ENCODE data around the gene FGFR2. TPM values are rescaled to one million over a fixed set of nuclear protein-coding genes. Genes with fewer than 3 reads are reported as not detected.

Gene FGFR2
- total RNA-seq, 1 experiment from 2014 or later, result 19.7 TPM

DNA sequence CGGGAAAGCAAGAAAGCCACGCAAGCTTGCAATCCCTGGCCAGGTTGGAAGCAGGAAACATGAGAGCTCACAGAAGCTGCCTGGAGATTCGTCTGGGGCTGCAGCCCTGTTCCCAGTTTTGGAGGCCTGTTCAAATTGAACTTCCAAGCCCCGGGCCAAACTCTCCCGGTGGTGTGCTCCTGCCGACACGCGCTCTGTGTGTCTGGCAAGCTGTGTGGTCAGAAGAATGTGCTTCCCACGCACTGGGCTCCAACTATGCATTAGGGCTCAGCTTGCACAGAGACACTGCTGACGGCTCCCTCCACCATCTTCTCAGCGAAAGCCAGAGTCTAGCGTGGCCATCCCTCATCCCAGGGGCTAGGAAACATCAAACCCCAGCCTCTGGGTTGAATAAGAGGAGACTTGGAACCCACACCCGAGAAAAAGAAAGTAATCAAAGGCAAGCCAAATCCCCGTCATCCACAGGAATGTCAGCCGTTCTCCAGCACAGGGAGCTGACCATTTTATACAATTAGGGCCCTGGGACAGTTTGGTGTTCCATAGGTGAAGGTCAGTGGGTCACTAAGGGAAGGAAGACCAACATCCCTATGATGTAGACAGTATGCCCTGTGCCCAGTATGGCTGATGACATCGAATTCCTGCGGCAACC lies 107.2 kb downstream of the FGFR2 start:
- Histone ChIP-seq H3K4me2 (ENCODE audit: low read length) (no peak overlapping the region), H3K36me3 (ENCODE audit: control insufficient read depth in 1 of 2, insufficient read depth in 2 of 2, low read length in 2 of 2) (no peaks in the 10 kb centered on the region), H3K27ac (ENCODE audit: low read depth, low read length) (no peak overlapping the region), H4K20me1 (ENCODE audit: insufficient read depth) (no peaks in the 10 kb centered on the region), H3K9me3 (ENCODE audit: control insufficient read depth in 1 of 2, insufficient read depth in 1 of 2, low read depth in 1 of 2, low read length in 2 of 2) (no peaks in the 10 kb centered on the region), H3K9me2 (ENCODE audit: insufficient read depth) (no peaks in the 10 kb centered on the region), H2AFZ (ENCODE audit: low read depth, low read length, poor library complexity, severe bottlenecking) (no peak overlapping the region), H3K4me3 (replicated peaks in 1 of 2; ENCODE audit: low read depth in 1 of 2, low read length in 2 of 2) (no peak overlapping the region), H3K27me3 (ENCODE audit: insufficient read depth, low read length) (no peaks in the 10 kb centered on the region), H3K79me2 (ENCODE audit: insufficient read depth, low read length) (no peaks in the 10 kb centered on the region), H3K4me1 (ENCODE audit: control insufficient read depth in 1 of 2, insufficient read depth in 2 of 2, low read length in 2 of 2) (no peaks in the 10 kb centered on the region), H3K9ac (ENCODE audit: low read length) (no peak overlapping the region)
- ATAC-seq (no peak), DNase-seq (ENCODE audit: low read depth, low spot score) (no peak)
- ChIA-PET RAD21 (ENCODE audit: low non-redundant PET in 1 of 2, low total read pairs in 2 of 2, uncharacterized antibody in 2 of 2, unreplicated experiment in 2 of 2) (no interaction called here), POLR2A (no interaction called here), CTCF (no interaction called here)
- TF ChIP-seq EZH2phosphoT487 (IDR thresholded peaks at IDR 0.05; ENCODE audit: borderline replicate concordance), result no peak
- TF ChIP-seq YY1 (IDR thresholded peaks at IDR 0.05; ENCODE audit: extremely low read depth, insufficient replicate concordance, low read depth, low read length), result no peak
- TF ChIP-seq, protein P1, sequence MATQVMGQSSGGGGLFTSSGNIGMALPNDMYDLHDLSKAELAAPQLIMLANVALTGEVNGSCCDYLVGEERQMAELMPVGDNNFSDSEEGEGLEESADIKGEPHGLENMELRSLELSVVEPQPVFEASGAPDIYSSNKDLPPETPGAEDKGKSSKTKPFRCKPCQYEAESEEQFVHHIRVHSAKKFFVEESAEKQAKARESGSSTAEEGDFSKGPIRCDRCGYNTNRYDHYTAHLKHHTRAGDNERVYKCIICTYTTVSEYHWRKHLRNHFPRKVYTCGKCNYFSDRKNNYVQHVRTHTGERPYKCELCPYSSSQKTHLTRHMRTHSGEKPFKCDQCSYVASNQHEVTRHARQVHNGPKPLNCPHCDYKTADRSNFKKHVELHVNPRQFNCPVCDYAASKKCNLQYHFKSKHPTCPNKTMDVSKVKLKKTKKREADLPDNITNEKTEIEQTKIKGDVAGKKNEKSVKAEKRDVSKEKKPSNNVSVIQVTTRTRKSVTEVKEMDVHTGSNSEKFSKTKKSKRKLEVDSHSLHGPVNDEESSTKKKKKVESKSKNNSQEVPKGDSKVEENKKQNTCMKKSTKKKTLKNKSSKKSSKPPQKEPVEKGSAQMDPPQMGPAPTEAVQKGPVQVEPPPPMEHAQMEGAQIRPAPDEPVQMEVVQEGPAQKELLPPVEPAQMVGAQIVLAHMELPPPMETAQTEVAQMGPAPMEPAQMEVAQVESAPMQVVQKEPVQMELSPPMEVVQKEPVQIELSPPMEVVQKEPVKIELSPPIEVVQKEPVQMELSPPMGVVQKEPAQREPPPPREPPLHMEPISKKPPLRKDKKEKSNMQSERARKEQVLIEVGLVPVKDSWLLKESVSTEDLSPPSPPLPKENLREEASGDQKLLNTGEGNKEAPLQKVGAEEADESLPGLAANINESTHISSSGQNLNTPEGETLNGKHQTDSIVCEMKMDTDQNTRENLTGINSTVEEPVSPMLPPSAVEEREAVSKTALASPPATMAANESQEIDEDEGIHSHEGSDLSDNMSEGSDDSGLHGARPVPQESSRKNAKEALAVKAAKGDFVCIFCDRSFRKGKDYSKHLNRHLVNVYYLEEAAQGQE (IDR thresholded peaks at IDR 0.05; ENCODE audit: low read depth), result no peak
- TF ChIP-seq ZNF274 (IDR thresholded peaks at IDR 0.05; ENCODE audit: low read depth, low read length), result no peak
- TF ChIP-seq, protein P2, sequence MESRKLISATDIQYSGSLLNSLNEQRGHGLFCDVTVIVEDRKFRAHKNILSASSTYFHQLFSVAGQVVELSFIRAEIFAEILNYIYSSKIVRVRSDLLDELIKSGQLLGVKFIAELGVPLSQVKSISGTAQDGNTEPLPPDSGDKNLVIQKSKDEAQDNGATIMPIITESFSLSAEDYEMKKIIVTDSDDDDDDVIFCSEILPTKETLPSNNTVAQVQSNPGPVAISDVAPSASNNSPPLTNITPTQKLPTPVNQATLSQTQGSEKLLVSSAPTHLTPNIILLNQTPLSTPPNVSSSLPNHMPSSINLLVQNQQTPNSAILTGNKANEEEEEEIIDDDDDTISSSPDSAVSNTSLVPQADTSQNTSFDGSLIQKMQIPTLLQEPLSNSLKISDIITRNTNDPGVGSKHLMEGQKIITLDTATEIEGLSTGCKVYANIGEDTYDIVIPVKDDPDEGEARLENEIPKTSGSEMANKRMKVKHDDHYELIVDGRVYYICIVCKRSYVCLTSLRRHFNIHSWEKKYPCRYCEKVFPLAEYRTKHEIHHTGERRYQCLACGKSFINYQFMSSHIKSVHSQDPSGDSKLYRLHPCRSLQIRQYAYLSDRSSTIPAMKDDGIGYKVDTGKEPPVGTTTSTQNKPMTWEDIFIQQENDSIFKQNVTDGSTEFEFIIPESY (IDR thresholded peaks at IDR 0.05; ENCODE audit: extremely low read depth, insufficient replicate concordance, low read length), result no peak
- TF ChIP-seq POLR2A (IDR thresholded peaks at IDR 0.05; ENCODE audit: borderline replicate concordance, extremely low read depth, insufficient read depth, insufficient read length), result no peak
- TF ChIP-seq EZH2 (IDR thresholded peaks at IDR 0.05), result no peak
- TF ChIP-seq SIN3A (IDR thresholded peaks at IDR 0.05; ENCODE audit: low read depth), result no peak
- no peak for TF ChIP-seq CEBPB (IDR thresholded peaks at IDR 0.05; ENCODE audit: low read depth)
- TF ChIP-seq CBX3 (IDR thresholded peaks at IDR 0.05; ENCODE audit: low read depth), result no peak
- TF ChIP-seq, protein P3, sequence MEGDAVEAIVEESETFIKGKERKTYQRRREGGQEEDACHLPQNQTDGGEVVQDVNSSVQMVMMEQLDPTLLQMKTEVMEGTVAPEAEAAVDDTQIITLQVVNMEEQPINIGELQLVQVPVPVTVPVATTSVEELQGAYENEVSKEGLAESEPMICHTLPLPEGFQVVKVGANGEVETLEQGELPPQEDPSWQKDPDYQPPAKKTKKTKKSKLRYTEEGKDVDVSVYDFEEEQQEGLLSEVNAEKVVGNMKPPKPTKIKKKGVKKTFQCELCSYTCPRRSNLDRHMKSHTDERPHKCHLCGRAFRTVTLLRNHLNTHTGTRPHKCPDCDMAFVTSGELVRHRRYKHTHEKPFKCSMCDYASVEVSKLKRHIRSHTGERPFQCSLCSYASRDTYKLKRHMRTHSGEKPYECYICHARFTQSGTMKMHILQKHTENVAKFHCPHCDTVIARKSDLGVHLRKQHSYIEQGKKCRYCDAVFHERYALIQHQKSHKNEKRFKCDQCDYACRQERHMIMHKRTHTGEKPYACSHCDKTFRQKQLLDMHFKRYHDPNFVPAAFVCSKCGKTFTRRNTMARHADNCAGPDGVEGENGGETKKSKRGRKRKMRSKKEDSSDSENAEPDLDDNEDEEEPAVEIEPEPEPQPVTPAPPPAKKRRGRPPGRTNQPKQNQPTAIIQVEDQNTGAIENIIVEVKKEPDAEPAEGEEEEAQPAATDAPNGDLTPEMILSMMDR (IDR thresholded peaks at IDR 0.05 in 2 of 3, conservative IDR thresholded peaks at IDR 0.05 in 1 of 3; ENCODE audit: borderline replicate concordance in 1 of 3, insufficient read depth in 1 of 3, low read depth in 2 of 3, low read length in 2 of 3), result no peak
- TF ChIP-seq FOSL1 (IDR thresholded peaks at IDR 0.05; ENCODE audit: low read depth), result no peak
- no peak for TF ChIP-seq POLR2AphosphoS5 (IDR thresholded peaks at IDR 0.05; ENCODE audit: low read depth, low read length)
- TF ChIP-seq RAD21 (IDR thresholded peaks at IDR 0.05; ENCODE audit: low read depth), result no peak
- TF ChIP-seq SRF (IDR thresholded peaks at IDR 0.05; ENCODE audit: low read depth), result no peak
- TF ChIP-seq ELF1 (IDR thresholded peaks at IDR 0.05; ENCODE audit: borderline replicate concordance, low read depth), result no peak
- TF ChIP-seq ZFX (IDR thresholded peaks at IDR 0.05), result no peak
- TF ChIP-seq SP1 (IDR thresholded peaks at IDR 0.05; ENCODE audit: low read depth), result no peak
- no peak for TF ChIP-seq TCF7L2 (IDR thresholded peaks at IDR 0.05; ENCODE audit: borderline replicate concordance, extremely low read depth, insufficient read depth, insufficient read length)
- TF ChIP-seq, protein P4, sequence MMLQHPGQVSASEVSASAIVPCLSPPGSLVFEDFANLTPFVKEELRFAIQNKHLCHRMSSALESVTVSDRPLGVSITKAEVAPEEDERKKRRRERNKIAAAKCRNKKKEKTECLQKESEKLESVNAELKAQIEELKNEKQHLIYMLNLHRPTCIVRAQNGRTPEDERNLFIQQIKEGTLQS (IDR thresholded peaks at IDR 0.05), result no peak
- no TSS peak for BruUV-seq (replicated peaks)
- intact Hi-C loops (cut with micrococcal nuclease), result no loop called here
